Mucosa of descending colon (tissue), 3 donors: ENCODE data around the gene CABCOCO1. TPM values are rescaled to one million over a fixed set of nuclear protein-coding genes. Genes with fewer than 3 reads are reported as not detected.
A peak's percentile ranks its signal among the peaks of the same experiment; 100 is the strongest.

Experiments used
- ATAC-seq: fragments of 200-7000 bp; cut with Tn5 transposase; one replicate; pipeline ENCODE4 v1.9.1; 2020; ENCODE audit warnings: mild to moderate bottlenecking, moderate library complexity
- DNase-seq, 3 donors: peaks; one replicate each; pipeline ENCODE4 v3.0.0-alpha.2; 2020
- H3K36me3 ChIP-seq: fragments of 200-600 bp; one replicate; pipeline ENCODE4 v1.8.0; 2021; ENCODE audit warnings: low read depth, mild to moderate bottlenecking
- H3K4me1 ChIP-seq: fragments of 200-600 bp; one replicate; pipeline ENCODE4 v1.8.0; 2021; ENCODE audit warnings: low read depth, mild to moderate bottlenecking
- H3K4me3 ChIP-seq: fragments of 200-600 bp; one replicate; pipeline ENCODE4 v1.8.0; 2021; ENCODE audit warnings: mild to moderate bottlenecking
- H3K9me3 ChIP-seq: fragments of 200-600 bp; one replicate; pipeline ENCODE4 v1.8.0; 2021; ENCODE audit warnings: mild to moderate bottlenecking
- CTCF ChIP-seq: fragments of 200-600 bp; IDR thresholded peaks from one replicate; pipeline ENCODE4 v1.8.0; 2022; ENCODE audit warnings: antibody characterized with exemption, mild to moderate bottlenecking
- intact Hi-C, 2 donors: fragments of 100-400 bp; cut with DNase I in 1 of 2; cut with micrococcal nuclease in 1 of 2; formaldehyde crosslinking; loops; one replicate each; pipeline versions ENCODE4 v1.11.0 to v1.11.1; 2022; cut with DNase I, micrococcal nuclease
- total RNA-seq, 3 donors: library from RNA; stranded (reverse); fragmentation: NEBNext Ultra II Directional in 2 of 3; extraction: Animal tissue kit (Norgen Biotek cat#: 25700) in 2 of 3; gene quantifications; one replicate each; pipeline versions ENCODE4 v1.2.1 to v1.2.4, GENCODE V29; 2021 to 2023
- donor health status: DM: no; HTN: no; CAD: no; lungs with moderate emphysema.
- donor health status: DM: no; HTN: no; CAD: no.
- donor health status: DM: no; HTN: yes; CAD: no.

Gene CABCOCO1
- total RNA-seq, 3 donors from 2014 or later = 0.22 to 3.4 TPM; not detected in 1

DNA sequence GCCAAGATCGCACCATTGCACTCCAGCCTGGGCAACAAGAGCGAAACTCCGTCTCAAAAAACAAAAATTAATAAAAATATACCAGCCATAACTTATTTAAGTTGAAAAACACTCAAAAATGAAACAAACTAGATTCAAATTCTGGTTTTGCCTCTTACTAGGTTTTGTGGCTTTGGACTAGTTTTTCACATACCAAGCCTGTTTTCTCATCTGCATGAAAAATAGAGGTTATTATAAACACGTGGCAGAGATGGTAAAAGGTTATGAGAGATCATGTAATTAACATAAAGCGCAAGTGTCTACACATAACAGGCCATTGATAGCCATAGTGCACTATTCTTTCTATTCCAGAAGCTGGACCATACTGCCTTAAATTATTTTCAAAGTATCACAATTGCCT is 35.5 kb upstream of the CABCOCO1 start:
- Histone ChIP-seq H3K4me1 (no peaks in the 10 kb centered on the region), H3K36me3 (no peaks in the 10 kb centered on the region), H3K9me3 (no peaks in the 10 kb centered on the region), H3K4me3 (no peak overlapping the region)
- no peak for TF ChIP-seq CTCF
- ATAC-seq (no peak), DNase-seq (no peak)
- intact Hi-C loops = no loop called here

DNA sequence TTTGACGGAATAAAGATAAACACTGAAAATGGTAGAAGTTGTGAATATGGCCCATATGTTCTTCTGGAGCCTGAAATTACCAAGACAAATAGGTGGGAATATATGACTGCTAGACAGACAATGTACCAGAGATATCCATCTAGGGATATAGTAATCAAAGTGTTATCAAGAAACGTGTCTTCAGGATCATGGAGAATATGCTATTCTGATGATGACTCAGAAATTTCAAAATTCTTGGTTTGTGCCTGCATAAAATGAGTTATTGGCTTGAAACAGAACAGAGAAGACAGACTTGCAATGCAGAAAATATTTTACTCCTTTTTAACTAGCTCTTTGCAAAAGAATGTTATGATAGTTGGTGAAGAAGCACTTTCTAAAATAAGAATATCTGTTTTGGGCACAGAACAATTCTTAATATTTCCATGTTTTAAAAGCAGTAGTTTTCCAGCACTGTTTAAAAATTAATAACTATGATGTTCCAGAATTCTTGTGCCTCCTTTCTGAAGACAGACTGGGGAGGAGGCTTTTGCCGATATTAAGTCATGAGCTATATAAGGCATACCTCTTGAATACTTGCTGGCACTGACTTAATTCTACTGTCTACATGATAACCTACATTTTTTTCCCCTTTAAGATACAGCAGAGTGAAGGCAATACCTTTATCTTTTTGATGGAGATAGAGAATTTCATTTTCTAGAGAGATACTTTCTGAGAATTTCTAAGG is 34.4 kb upstream of the CABCOCO1 start:
- ATAC-seq (no peak), DNase-seq (no peak)
- no peaks in the 10 kb centered on the region for H3K36me3 ChIP-seq
- intact Hi-C loops = no loop called here
- TF ChIP-seq CTCF = no peak
- no peak overlapping the region for H3K4me3 ChIP-seq
- no peaks in the 10 kb centered on the region for H3K4me1 ChIP-seq
- H3K9me3 ChIP-seq = no peaks in the 10 kb centered on the region

- Histone ChIP-seq H3K4me1 (no peaks in the 10 kb centered on the region), H3K9me3 (no peaks in the 10 kb centered on the region), H3K36me3 (no peaks in the 10 kb centered on the region), H3K4me3 (no peak overlapping the region)
- intact Hi-C loops = no loop called here
- DNase-seq (no peak), ATAC-seq (peak; percentile 25)
- TF ChIP-seq CTCF = no peak
These were observed 33.7 kb upstream of the CABCOCO1 start for GRCh38 chr10:61628875-61629513.

DNA sequence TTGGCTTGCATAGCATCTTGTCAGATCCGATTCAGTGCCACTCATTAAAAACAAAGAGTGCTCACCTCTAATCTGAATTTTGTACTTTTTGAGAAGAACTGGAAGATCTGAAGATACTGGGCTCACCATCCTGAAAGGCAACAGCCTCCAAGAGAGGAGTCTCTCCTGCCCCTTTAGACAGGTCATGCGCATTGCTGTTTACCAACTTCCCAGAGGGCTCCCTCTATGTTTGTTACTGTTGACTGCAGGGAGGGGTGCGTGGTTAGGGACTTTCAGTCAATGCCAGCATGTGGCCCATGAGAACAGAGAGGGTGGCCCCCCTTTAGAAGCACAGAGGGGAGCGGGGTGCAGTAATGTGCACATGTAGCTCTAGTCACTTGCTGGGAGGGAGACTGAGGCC is 33.2 kb upstream of the CABCOCO1 start:
- TF ChIP-seq CTCF = no peak
- H3K4me1 ChIP-seq = no peaks in the 10 kb centered on the region
- DNase-seq = no peak
- H3K4me3 ChIP-seq = no peak overlapping the region
- no peaks in the 10 kb centered on the region for H3K36me3 ChIP-seq
- ATAC-seq = no peak
- intact Hi-C loops = no loop called here
- H3K9me3 ChIP-seq = no peaks in the 10 kb centered on the region

DNA sequence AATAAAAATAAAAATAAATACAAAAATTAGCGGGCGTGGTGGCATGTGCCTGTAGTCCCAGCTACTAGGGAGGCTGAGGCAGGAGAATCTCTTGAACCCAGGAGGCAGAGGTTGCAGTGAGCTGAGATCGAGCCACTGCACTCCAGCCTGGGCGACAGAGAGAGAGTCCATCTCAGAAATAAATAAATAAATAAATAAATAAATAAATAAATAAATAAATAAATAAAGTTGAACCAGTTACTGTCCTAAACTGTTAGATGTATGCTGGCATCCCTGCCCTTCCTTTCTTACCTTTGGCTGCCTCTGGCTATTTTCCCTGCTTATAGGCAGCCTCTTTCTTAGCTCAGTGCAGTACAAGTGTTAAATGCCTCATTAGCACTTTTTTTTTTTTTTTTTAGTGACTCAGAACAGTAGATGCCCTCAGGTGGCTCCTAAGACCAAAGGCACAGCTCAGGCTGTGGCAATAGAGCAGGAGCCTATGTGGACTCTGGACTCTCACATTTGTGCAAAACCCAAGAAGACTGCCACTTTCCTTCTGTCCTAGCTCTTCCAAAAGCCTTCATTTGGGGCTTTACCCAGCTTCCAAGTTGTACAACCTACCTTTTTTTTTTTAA is 30.6 kb upstream of the CABCOCO1 start:
- H3K4me3 ChIP-seq = no peak overlapping the region
- ATAC-seq (no peak), DNase-seq (no peak)
- no peaks in the 10 kb centered on the region for H3K36me3 ChIP-seq
- TF ChIP-seq CTCF = no peak
- no peaks in the 10 kb centered on the region for H3K9me3 ChIP-seq
- H3K4me1 ChIP-seq = no peaks in the 10 kb centered on the region
- intact Hi-C loops = no loop called here
